T-cell (primary cell): ENCODE data around the gene NPHP4. TPM values are rescaled to one million over a fixed set of nuclear protein-coding genes. Genes with fewer than 3 reads are reported as not detected.

Source experiments
- ATAC-seq, 4 experiments: fragments of 200-7000 bp in 3 of 4; fragments of 150-1000 bp in 1 of 4; cut with Tn5 transposase; replicated peaks in 1 of 4; 1 replicate in 3 of 4; 2 replicates in 1 of 4; pipeline ENCODE4 v1.10.0; 2021; ENCODE audit warnings: moderate library complexity in 3 of 4, mild to moderate bottlenecking in 2 of 4, moderate number of reproducible peaks in 1 of 4
- CTCF ChIA-PET, 2 donors: fragments of 300-600 bp; sonication (Branson Sonifier 250); formaldehyde crosslinking; loops; one replicate each; lab custom pipeline; 2022; ENCODE audit warnings: antibody characterized with exemption in 2 of 2; lab: Charles Lee
- POLR2A ChIA-PET, 2 donors: fragments of 300-600 bp; sonication (Branson Sonifier 250); formaldehyde crosslinking; loops; one replicate each; lab custom pipeline; 2022; ENCODE audit warnings: antibody characterized with exemption in 2 of 2; lab: Charles Lee
- DNase-seq, 35 experiments: peaks; one replicate each; pipeline versions ENCODE4 v3.0.0 to v3.0.0-alpha.2; 2013 to 2023
- H3K27ac ChIP-seq: one replicate; pipeline ENCODE4 v1.5.1; 2013; ENCODE audit warnings: low read length
- H3K27me3 ChIP-seq, 2 experiments: replicated peaks in 1 of 2; 1 replicate in 1 of 2; 2 replicates in 1 of 2; pipeline versions ENCODE4 v1.6.1 to v1.7.0; 2013; ENCODE audit warnings: low read length in 1 of 2, mixed read lengths in 1 of 2; ENCODE audit not compliant: control insufficient read depth in 2 of 2, insufficient read depth in 2 of 2; ENCODE audit errors: extremely low read depth in 1 of 2
- H3K36me3 ChIP-seq, 2 donors: 1 replicate in 1 of 2; 2 replicates in 1 of 2; pipeline versions ENCODE4 v1.6.1 to v1.7.0; 2013; ENCODE audit warnings: low read length in 1 of 2; ENCODE audit not compliant: control insufficient read depth in 2 of 2, insufficient read depth in 1 of 2; ENCODE audit errors: extremely low read depth in 1 of 2
- H3K4me1 ChIP-seq, 2 experiments: 1 replicate in 1 of 2; 2 replicates in 1 of 2; pipeline versions ENCODE4 v1.6.1 to v1.7.0; 2013; ENCODE audit warnings: low read length in 2 of 2, mixed read lengths in 1 of 2; ENCODE audit not compliant: insufficient read depth in 2 of 2, control insufficient read depth in 1 of 2; ENCODE audit errors: extremely low read depth in 1 of 2
- H3K4me3 ChIP-seq, 2 donors: 1 replicate in 1 of 2; 2 replicates in 1 of 2; pipeline versions ENCODE4 v1.5.1 to v1.7.0; 2013; ENCODE audit warnings: mild to moderate bottlenecking in 2 of 2, low read length in 1 of 2, moderate library complexity in 1 of 2; ENCODE audit not compliant: control insufficient read depth in 1 of 2; ENCODE audit errors: extremely low read depth in 1 of 2
- H3K9me3 ChIP-seq: 2 replicates; pipeline ENCODE4 v1.7.0; 2013
- H3K27ac Mint-ChIP-seq, 2 donors: one replicate each; pipeline ENCODE4 v1.8.0; 2020 to 2021; ENCODE audit warnings: mild to moderate bottlenecking in 2 of 2, mixed read lengths in 2 of 2
- H3K27me3 Mint-ChIP-seq, 2 donors: one replicate each; pipeline ENCODE4 v1.8.0; 2021 to 2022; ENCODE audit warnings: mixed read lengths in 2 of 2
- H3K36me3 Mint-ChIP-seq: one replicate; pipeline ENCODE4 v1.8.0; 2021; ENCODE audit warnings: mixed read lengths
- H3K4me1 Mint-ChIP-seq, 3 donors: one replicate each; pipeline ENCODE4 v1.8.0; 2020 to 2022; ENCODE audit warnings: mixed read lengths in 3 of 3, mild to moderate bottlenecking in 1 of 3
- H3K4me3 Mint-ChIP-seq, 3 donors: one replicate each; pipeline ENCODE4 v1.8.0; 2020 to 2022; ENCODE audit warnings: mild to moderate bottlenecking in 3 of 3, mixed read lengths in 3 of 3, moderate library complexity in 3 of 3
- H3K9me3 Mint-ChIP-seq, 3 donors: one replicate each; pipeline ENCODE4 v1.8.0; 2020 to 2022; ENCODE audit warnings: mixed read lengths in 3 of 3
- WGBS: methylation state at CpG from one replicate; pipeline ENCODE4 v1.1.5; 2013; ENCODE audit warnings: missing lambda C conversion rate; ENCODE audit not compliant: insufficient coverage; 5-methylcytosine and 5-hydroxymethylcytosine counted together
- total RNA-seq, 35 experiments: library from RNA in 6 of 35; stranded (reverse) in 6 of 35; fragments of 120-200 nt in 1 of 35; gene quantifications; one replicate each; pipeline versions ENCODE4 v1.2.1 to v1.2.4 and lab custom pipeline; 2013 to 2026

Gene NPHP4
- total RNA-seq, 5 donors from 2014 or later (not counting 1 experiment from before 2014, with no cell fraction given) = 9.0 to 10.5 (median 9.8) TPM

- Mint-ChIP-seq H3K4me3 (no peak overlapping the region), H3K4me1 (peaks cover 0 to 15% (median 5%) of the 10 kb centered on the region in 3 donors), H3K9me3 (no peaks in the 10 kb centered on the region), H3K27me3 (no peaks in the 10 kb centered on the region), H3K36me3 (peaks cover 7% of the 10 kb centered on the region), H3K27ac (peak overlapping the region in 1 of 2 donors; percentile 6)
- POLR2A ChIA-PET = no interaction called here
- Histone ChIP-seq H3K27me3 (no peaks in the 10 kb centered on the region), H3K4me3 (no peak overlapping the region), H3K36me3 (peaks cover 4 to 7% of the 10 kb centered on the region in 2 donors), H3K4me1 (peaks cover 0 to 35% of the 10 kb centered on the region in 2 experiments), H3K9me3 (no peaks in the 10 kb centered on the region), H3K27ac (no peak overlapping the region)
- 76% methylated on average over 15 of the region's 17 CpGs for WGBS
- DNase-seq = peak in 2 of 35 experiments; percentile 28 to 56
- CTCF ChIA-PET = no interaction called here
- peak in 1 of 4 experiments; percentile 32 for ATAC-seq
Observed at GRCh38 chr1:6012529-6013318, 20.5 kb upstream of the NPHP4 start.

GRCh38 chr1:6011946-6012258 lies 19.7 kb upstream of the NPHP4 start:
- H3K27ac ChIP-seq = peak overlapping the region; percentile 44
- no peak overlapping the region for H3K27ac Mint-ChIP-seq
- ChIA-PET POLR2A (interaction anchor here in 1 of 2 donors (0.5 kb wide), 1 partner anchor 21 kb away, joined by 4 read pairs; no protein-coding TSS in a partner anchor), CTCF (no interaction called here)
- ATAC-seq (no peak), DNase-seq (no peak)
- H3K27me3 ChIP-seq = no peaks in the 10 kb centered on the region
- H3K4me3 Mint-ChIP-seq = no peak overlapping the region
- H3K27me3 Mint-ChIP-seq = no peaks in the 10 kb centered on the region
- WGBS = 83% methylated on average over 1 of the region's 3 CpGs
- H3K9me3 ChIP-seq = no peaks in the 10 kb centered on the region
- peaks cover 0 to 19% (median 11%) of the 10 kb centered on the region in 3 donors for H3K4me1 Mint-ChIP-seq
- H3K9me3 Mint-ChIP-seq = no peaks in the 10 kb centered on the region
- no peak overlapping the region for H3K4me3 ChIP-seq
- peaks cover 4 to 6% of the 10 kb centered on the region in 2 donors for H3K36me3 ChIP-seq
- H3K4me1 ChIP-seq = peaks cover 0 to 43% of the 10 kb centered on the region in 2 experiments
- H3K36me3 Mint-ChIP-seq = peaks cover 7% of the 10 kb centered on the region

- ATAC-seq (no peak), DNase-seq (no peak)
- Mint-ChIP-seq H3K4me1 (peaks cover 0 to 23% (median 15%) of the 10 kb centered on the region in 3 donors), H3K36me3 (peaks cover 7% of the 10 kb centered on the region), H3K4me3 (no peak overlapping the region), H3K9me3 (no peaks in the 10 kb centered on the region), H3K27me3 (no peaks in the 10 kb centered on the region), H3K27ac (no peak overlapping the region)
- peaks cover 4% of the 10 kb centered on the region in 2 donors for H3K36me3 ChIP-seq
- H3K9me3 ChIP-seq = no peaks in the 10 kb centered on the region
- CTCF ChIA-PET = no interaction called here
- POLR2A ChIA-PET = interaction anchor here in 1 of 2 donors (0.5 kb wide), 1 partner anchor 20 kb away, joined by 4 read pairs; no protein-coding TSS in a partner anchor
- H3K4me1 ChIP-seq = peaks cover 0 to 48% of the 10 kb centered on the region in 2 experiments
- no peaks in the 10 kb centered on the region for H3K27me3 ChIP-seq
- H3K4me3 ChIP-seq = no peak overlapping the region
- 96% methylated on average over 19 of the region's 19 CpGs for WGBS
- peak overlapping the region; percentile 44 for H3K27ac ChIP-seq
Observed at GRCh38 chr1:6011161-6011945, 19.1 kb upstream of the NPHP4 start.

GRCh38 chr1:6010554-6010953 lies 18.3 kb upstream of the NPHP4 start:
- Mint-ChIP-seq H3K4me3 (no peak overlapping the region), H3K27ac (no peak overlapping the region), H3K9me3 (no peaks in the 10 kb centered on the region), H3K36me3 (peaks cover 7% of the 10 kb centered on the region), H3K27me3 (no peaks in the 10 kb centered on the region), H3K4me1 (peaks cover 0 to 23% (median 15%) of the 10 kb centered on the region in 3 donors)
- CTCF ChIA-PET = no interaction called here
- H3K27ac ChIP-seq = no peak overlapping the region
- POLR2A ChIA-PET = no interaction called here
- H3K9me3 ChIP-seq = no peaks in the 10 kb centered on the region
- WGBS = 100% methylated on average over 1 of the region's 10 CpGs
- H3K36me3 ChIP-seq = peaks cover 4% of the 10 kb centered on the region in 2 donors
- peaks cover 0 to 48% of the 10 kb centered on the region in 2 experiments for H3K4me1 ChIP-seq
- no peaks in the 10 kb centered on the region for H3K27me3 ChIP-seq
- DNase-seq (no peak), ATAC-seq (no peak)
- no peak overlapping the region for H3K4me3 ChIP-seq

GRCh38 chr1:6009120-6010040 lies 17.2 kb upstream of the NPHP4 start:
- H3K9me3 Mint-ChIP-seq = no peaks in the 10 kb centered on the region
- H3K36me3 Mint-ChIP-seq = peaks cover 3% of the 10 kb centered on the region
- ChIA-PET POLR2A (no interaction called here), CTCF (no interaction called here)
- 96% methylated on average over 15 of the region's 23 CpGs for WGBS
- Histone ChIP-seq H3K4me3 (no peak overlapping the region), H3K36me3 (peaks cover 4% of the 10 kb centered on the region in 2 donors), H3K27ac (no peak overlapping the region), H3K4me1 (peaks cover 0 to 51% of the 10 kb centered on the region in 2 experiments), H3K27me3 (no peaks in the 10 kb centered on the region), H3K9me3 (no peaks in the 10 kb centered on the region)
- H3K4me1 Mint-ChIP-seq = peaks cover 2 to 26% (median 18%) of the 10 kb centered on the region in 3 donors
- no peaks in the 10 kb centered on the region for H3K27me3 Mint-ChIP-seq
- no peak overlapping the region for H3K27ac Mint-ChIP-seq
- ATAC-seq (no peak), DNase-seq (no peak)
- no peak overlapping the region for H3K4me3 Mint-ChIP-seq

- no peaks in the 10 kb centered on the region for H3K36me3 Mint-ChIP-seq
- peaks cover 6 to 28% (median 23%) of the 10 kb centered on the region in 3 donors for H3K4me1 Mint-ChIP-seq
- Histone ChIP-seq H3K9me3 (no peaks in the 10 kb centered on the region), H3K4me3 (no peak overlapping the region), H3K36me3 (peaks cover 3 to 4% of the 10 kb centered on the region in 2 donors), H3K4me1 (peaks cover 0 to 55% of the 10 kb centered on the region in 2 experiments), H3K27ac (no peak overlapping the region), H3K27me3 (no peaks in the 10 kb centered on the region)
- H3K4me3 Mint-ChIP-seq = no peak overlapping the region
- ATAC-seq (no peak), DNase-seq (no peak)
- H3K27ac Mint-ChIP-seq = no peak overlapping the region
- ChIA-PET POLR2A (no interaction called here), CTCF (no interaction called here)
- no peaks in the 10 kb centered on the region for H3K9me3 Mint-ChIP-seq
- 94% methylated on average over 5 of the region's 6 CpGs for WGBS
- H3K27me3 Mint-ChIP-seq = no peaks in the 10 kb centered on the region
Observed at GRCh38 chr1:6008696-6009095, 16.5 kb upstream of the NPHP4 start.
